Lower leg skin (tissue), 3 donors: Measurements from ENCODE around the gene SLC45A2.

Source experiments
- CTCF ChIP-seq, 3 donors: fragments of 450-650 bp; IDR thresholded peaks; one replicate each; pipeline ENCODE4 v1.5.1; 2016; ENCODE audit warnings: antibody characterized with exemption in 3 of 3, mild to moderate bottlenecking in 3 of 3, moderate library complexity in 2 of 3
- POLR2A ChIP-seq, 2 donors: fragments of 450-650 bp; IDR thresholded peaks; one replicate each; pipeline ENCODE4 v1.6.1; 2016 to 2017; ENCODE audit warnings: antibody characterized with exemption in 2 of 2, mild to moderate bottlenecking in 1 of 2, moderate library complexity in 1 of 2

GRCh38 chr5:33901156-33901555 lies 83.3 kb downstream of the SLC45A2 start:
- TF ChIP-seq POLR2A (IDR thresholded peaks at IDR 0.05), result no peak
- no peak for TF ChIP-seq CTCF (IDR thresholded peaks at IDR 0.05)
